Right lobe of liver (tissue), 6 donors: ENCODE results near the gene SOX8. TPM values are rescaled to one million over a fixed set of nuclear protein-coding genes. Genes with fewer than 3 reads are reported as not detected.

Source experiments
- ATAC-seq, 4 donors: fragments of 200-7000 bp; cut with Tn5 transposase; one replicate each; pipeline ENCODE4 v1.9.1; 2020; ENCODE audit warnings: mild to moderate bottlenecking in 4 of 4, moderate library complexity in 4 of 4
- DNase-seq, 3 donors: peaks; one replicate each; pipeline ENCODE4 v3.0.0-alpha.2; 2020
- H3K27ac ChIP-seq, 3 donors: fragments of 200-600 bp; one replicate each; pipeline ENCODE4 v1.8.0; 2022
- H3K27me3 ChIP-seq, 2 donors: fragments of 200-600 bp; one replicate each; pipeline ENCODE4 v1.8.0; 2022
- H3K36me3 ChIP-seq, 4 donors: fragments of 200-600 bp; sonication (generic) in 1 of 4; one replicate each; pipeline versions ENCODE4 v1.5.1 to v1.8.0; 2017 to 2022; ENCODE audit warnings: control low read depth in 1 of 4
- H3K4me1 ChIP-seq, 4 donors: fragments of 200-600 bp; sonication (generic) in 1 of 4; one replicate each; pipeline versions ENCODE4 v1.5.1 to v1.8.0; 2017 to 2022; ENCODE audit warnings: control low read depth in 1 of 4
- H3K4me3 ChIP-seq, 3 donors: fragments of 200-600 bp; one replicate each; pipeline ENCODE4 v1.8.0; 2022
- H3K9me3 ChIP-seq, 4 donors: fragments of 200-600 bp; sonication (generic) in 1 of 4; one replicate each; pipeline versions ENCODE4 v1.5.1 to v1.8.0; 2017 to 2022; ENCODE audit warnings: control low read depth in 1 of 4
- CTCF ChIP-seq, 4 donors: fragments of 200-600 bp in 3 of 4; fragments of 450-650 bp in 1 of 4; IDR thresholded peaks; one replicate each; pipeline versions ENCODE4 v1.5.1 to v1.8.0; 2016 to 2022; ENCODE audit warnings: antibody characterized with exemption in 4 of 4, mild to moderate bottlenecking in 2 of 4
- POLR2A ChIP-seq: fragments of 450-650 bp; IDR thresholded peaks from one replicate; pipeline ENCODE4 v1.6.1; 2017; ENCODE audit warnings: antibody characterized with exemption, mild to moderate bottlenecking
- WGBS: methylation state at CpG from one replicate; pipeline ENCODE4 v1.1.6; 2018; ENCODE audit warnings: low coverage, low lambda C conversion rate; ENCODE audit not compliant: insufficient coverage; ENCODE audit errors: missing lambda C conversion rate; 5-methylcytosine and 5-hydroxymethylcytosine counted together
- intact Hi-C, 2 donors: fragments of 100-400 bp; cut with DNase I; formaldehyde crosslinking; loops; one replicate each; pipeline versions ENCODE4 v1.11.2 to v1.14.1; 2022
- long read RNA-seq: library from polyadenylated mRNA; unstranded; transcript quantifications from one replicate; pipeline ENCODE4 v2.0.0, GENCODE V29; 2019
- total RNA-seq, 6 experiments: library from RNA; depleted of rRNA in 2 of 6; stranded (reverse); fragments of >200 nt in 2 of 6; fragmentation: NEBNext Ultra II Directional in 3 of 6; extraction: Animal tissue kit (Norgen Biotek cat#: 25700) in 3 of 6; gene quantifications; one replicate each; pipeline versions ENCODE4 v1.1.0 to v1.2.4, GENCODE V29; 2016 to 2023
- donor health status: DM: no; HTN: yes; CAD: no.
- donor health status: DM: no; HTN: no; CAD: no.
- donor health status: DM: no; HTN: no; CAD: no.
- donor health status: DM: no; HTN: yes; CAD: no.
- donor health status: DM: no; HTN: yes; CAD: no.

The SOX8 gene
- under 1 TPM in 3 of 6 experiments, not detected in 3; 0.07 to 0.13 (median 0.09) TPM for total RNA-seq
- long read RNA-seq, result 0 reads

- Histone ChIP-seq H3K27ac (no peak within 1 kb of the TSS), H3K4me1 (peaks cover 0 to 11% (median 0%) of the 10 kb centered on the region in 4 donors), H3K4me3 (peak within 1 kb of the TSS; percentile 21 to 38 (median 25)), H3K36me3 (no peaks in the 10 kb centered on the region), H3K9me3 (no peaks in the 10 kb centered on the region), H3K27me3 (peaks cover 0 to 12% of the 10 kb centered on the region in 2 donors)
- intact Hi-C loops, result no loop called here
- DNase-seq, result no peak
- TF ChIP-seq POLR2A (no peak), CTCF (IDR thresholded peaks at IDR 0.05) (no peak)
- no peak for ATAC-seq
- WGBS, result no CpG with 5 or more reads among the region's 80 CpGs
These were observed at the start of gene SOX8 for GRCh38 chr16:981695-982144. SOX8 (plus strand) TSS chr16:981770; CDS start chr16:981923, 153 bp downstream.

- DNase-seq (no peak), ATAC-seq (no peak)
- Histone ChIP-seq H3K27ac (no peak overlapping the region), H3K9me3 (no peaks in the 10 kb centered on the region), H3K27me3 (no peaks in the 10 kb centered on the region), H3K4me3 (no peak overlapping the region), H3K36me3 (no peaks in the 10 kb centered on the region), H3K4me1 (no peaks in the 10 kb centered on the region)
- TF ChIP-seq CTCF (IDR thresholded peaks at IDR 0.05), result no peak
- TF ChIP-seq POLR2A, result no peak
- 92% methylated on average over 18 of the region's 21 CpGs for WGBS
- intact Hi-C loops, result no loop called here
These were observed 48.7 kb upstream of the SOX8 start for GRCh38 chr16:932831-933330.

GRCh38 chr16:933581-933980 lies 48.0 kb upstream of the SOX8 start:
- intact Hi-C loops, result no loop called here
- ATAC-seq (no peak), DNase-seq (no peak)
- H3K36me3 ChIP-seq, result no peaks in the 10 kb centered on the region
- no CpG with 5 or more reads among the region's 15 CpGs for WGBS
- H3K4me3 ChIP-seq, result no peak overlapping the region
- H3K9me3 ChIP-seq, result no peaks in the 10 kb centered on the region
- TF ChIP-seq CTCF (IDR thresholded peaks at IDR 0.05), result no peak
- TF ChIP-seq POLR2A, result no peak
- H3K4me1 ChIP-seq, result no peaks in the 10 kb centered on the region
- no peaks in the 10 kb centered on the region for H3K27me3 ChIP-seq
- no peak overlapping the region for H3K27ac ChIP-seq

- H3K9me3 ChIP-seq, result no peaks in the 10 kb centered on the region
- no peaks in the 10 kb centered on the region for H3K36me3 ChIP-seq
- no peak overlapping the region for H3K27ac ChIP-seq
- H3K27me3 ChIP-seq, result no peaks in the 10 kb centered on the region
- 96% methylated on average over 9 of the region's 10 CpGs for WGBS
- intact Hi-C loops, result no loop called here
- no peak for ATAC-seq
- no peak for TF ChIP-seq CTCF (IDR thresholded peaks at IDR 0.05)
- TF ChIP-seq POLR2A, result no peak
- no peak overlapping the region for H3K4me3 ChIP-seq
- H3K4me1 ChIP-seq, result no peaks in the 10 kb centered on the region
- DNase-seq, result no peak
These were observed 47.4 kb upstream of the SOX8 start for GRCh38 chr16:934178-934577.

GRCh38 chr16:935684-936083 lies 45.9 kb upstream of the SOX8 start:
- no peaks in the 10 kb centered on the region for H3K27me3 ChIP-seq
- H3K36me3 ChIP-seq, result no peaks in the 10 kb centered on the region
- DNase-seq (no peak), ATAC-seq (no peak)
- no peak for TF ChIP-seq CTCF (IDR thresholded peaks at IDR 0.05)
- TF ChIP-seq POLR2A, result no peak
- 79% methylated on average over 10 of the region's 11 CpGs for WGBS
- intact Hi-C loops, result no loop called here
- H3K4me1 ChIP-seq, result no peaks in the 10 kb centered on the region
- no peaks in the 10 kb centered on the region for H3K9me3 ChIP-seq
- no peak overlapping the region for H3K4me3 ChIP-seq
- H3K27ac ChIP-seq, result no peak overlapping the region
